GM20000 (cell line): Measurements from ENCODE around the gene SBF2.

ENCODE experiments used
- DNase-seq: peaks from one replicate; pipeline ENCODE4 v3.0.0; 2012; ENCODE audit warnings: low spot score
- CTCF ChIP-seq: IDR thresholded peaks from 2 replicates; pipeline ENCODE4 v1.5.1; 2012; ENCODE audit warnings: mild to moderate bottlenecking, control low read depth; ENCODE audit errors: extremely low read depth, missing control alignments

The SBF2 gene

GRCh38 chr11:9756878-9757277 lies 537.1 kb downstream of the SBF2 start:
- no peak for TF ChIP-seq CTCF
- no peak for DNase-seq

DNA sequence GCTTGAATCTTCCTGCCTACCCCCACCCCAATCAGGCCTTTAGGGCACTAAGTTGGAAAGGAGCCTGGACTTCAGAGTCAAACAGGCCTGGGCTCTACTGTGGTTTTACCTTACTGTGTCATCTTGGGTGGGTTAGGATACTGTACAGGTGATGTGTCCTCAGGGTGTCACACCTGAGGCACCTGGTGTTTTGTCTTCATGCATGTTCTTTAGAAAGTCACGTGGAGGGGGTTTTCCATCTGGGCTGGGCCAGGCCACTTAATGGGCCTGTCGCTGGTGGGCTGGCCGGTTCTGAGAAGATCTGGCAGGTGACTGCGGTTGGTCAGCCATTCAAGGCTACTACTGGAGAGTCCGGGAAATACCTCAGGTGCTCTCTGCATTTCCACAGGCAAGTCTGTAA lies 537.6 kb downstream of the SBF2 start:
- DNase-seq: no peak

GRCh38 chr11:9755561-9756185 lies 538.3 kb downstream of the SBF2 start:
- no peak for DNase-seq
- no peak for TF ChIP-seq CTCF

More for the DNA sequence above, 537.6 kb downstream of the SBF2 start:
- TF ChIP-seq CTCF: no peak

GRCh38 chr11:9754010-9754471 lies 540.0 kb downstream of the SBF2 start:
- DNase-seq: no peak

DNA sequence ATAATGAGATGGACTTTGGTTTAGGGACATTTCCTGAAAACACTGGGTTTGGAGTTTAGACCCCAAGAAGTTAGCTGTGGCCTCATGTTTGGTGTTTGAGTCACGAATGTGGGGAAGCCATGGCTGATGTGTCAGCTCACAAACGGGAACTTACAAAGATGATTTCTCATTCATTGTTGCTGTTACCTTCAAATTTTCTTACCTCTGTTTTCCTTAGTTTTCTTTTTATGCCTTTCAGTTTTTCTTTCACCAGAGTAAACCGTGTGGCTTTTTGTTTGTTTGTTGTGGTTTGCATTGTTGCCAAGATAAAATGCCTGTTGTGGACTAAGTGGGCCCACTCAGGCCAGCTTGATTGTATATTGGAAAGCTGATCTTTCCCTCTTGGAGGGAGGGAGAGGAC lies 541.0 kb downstream of the SBF2 start:
- no peak for DNase-seq
- TF ChIP-seq CTCF: no peak

More at GRCh38 chr11:9754010-9754471, 540.0 kb downstream of the SBF2 start:
- TF ChIP-seq CTCF: no peak

DNA sequence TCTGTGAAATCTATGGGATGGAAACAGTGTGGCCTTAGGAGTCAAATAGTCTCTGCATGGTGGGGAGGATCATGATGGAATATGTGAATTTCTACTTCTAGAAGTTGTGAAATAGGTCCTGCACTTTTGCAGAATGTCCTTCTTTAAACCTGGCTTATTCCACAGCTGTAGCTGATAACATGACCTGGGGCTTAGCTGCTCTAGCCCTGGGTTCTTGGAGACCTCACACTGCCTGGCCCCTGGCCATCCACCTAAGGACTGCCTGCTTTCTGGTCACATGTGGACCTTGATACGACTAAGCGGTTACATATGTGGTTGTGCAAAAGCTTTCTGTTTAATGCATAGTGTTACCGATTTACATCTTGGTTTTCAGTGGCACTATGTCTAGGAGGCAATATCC lies 541.9 kb downstream of the SBF2 start:
- TF ChIP-seq CTCF: no peak
- no peak for DNase-seq

- DNase-seq: no peak
Observed at GRCh38 chr11:9750551-9750950, 543.5 kb downstream of the SBF2 start.

More at GRCh38 chr11:9750551-9750950, 543.5 kb downstream of the SBF2 start:
- no peak for TF ChIP-seq CTCF
